Measurements from ENCODE around the gene DDX42.

DDX42 gene

DNA sequence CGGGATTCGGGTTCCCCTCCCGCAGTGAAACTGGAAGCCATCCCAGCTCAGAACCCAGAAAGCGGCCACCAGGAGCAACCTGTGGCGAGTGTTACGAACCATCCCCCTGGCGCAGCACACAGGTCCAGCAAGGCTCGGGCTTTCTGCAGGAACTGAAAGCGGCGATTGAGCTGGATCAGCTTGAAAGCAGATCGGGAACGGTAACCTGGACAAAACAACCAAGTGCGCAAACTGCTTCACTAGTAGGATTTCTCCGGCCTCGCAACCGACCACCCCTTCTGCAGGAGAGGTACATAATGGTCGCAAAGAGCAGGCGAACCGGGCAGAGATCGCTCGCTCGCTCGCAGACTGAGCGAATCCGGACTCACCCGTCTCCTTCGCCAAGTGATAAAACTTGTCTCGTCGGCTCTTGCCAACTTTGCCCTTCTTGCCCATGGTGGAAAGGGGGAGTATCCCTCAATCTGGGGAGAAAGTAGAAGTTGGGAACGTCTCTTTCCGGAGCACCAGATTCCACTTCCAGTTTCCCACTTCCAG is 52.6 kb downstream of the DDX42 start:
- DNase-seq: no peak

DNA sequence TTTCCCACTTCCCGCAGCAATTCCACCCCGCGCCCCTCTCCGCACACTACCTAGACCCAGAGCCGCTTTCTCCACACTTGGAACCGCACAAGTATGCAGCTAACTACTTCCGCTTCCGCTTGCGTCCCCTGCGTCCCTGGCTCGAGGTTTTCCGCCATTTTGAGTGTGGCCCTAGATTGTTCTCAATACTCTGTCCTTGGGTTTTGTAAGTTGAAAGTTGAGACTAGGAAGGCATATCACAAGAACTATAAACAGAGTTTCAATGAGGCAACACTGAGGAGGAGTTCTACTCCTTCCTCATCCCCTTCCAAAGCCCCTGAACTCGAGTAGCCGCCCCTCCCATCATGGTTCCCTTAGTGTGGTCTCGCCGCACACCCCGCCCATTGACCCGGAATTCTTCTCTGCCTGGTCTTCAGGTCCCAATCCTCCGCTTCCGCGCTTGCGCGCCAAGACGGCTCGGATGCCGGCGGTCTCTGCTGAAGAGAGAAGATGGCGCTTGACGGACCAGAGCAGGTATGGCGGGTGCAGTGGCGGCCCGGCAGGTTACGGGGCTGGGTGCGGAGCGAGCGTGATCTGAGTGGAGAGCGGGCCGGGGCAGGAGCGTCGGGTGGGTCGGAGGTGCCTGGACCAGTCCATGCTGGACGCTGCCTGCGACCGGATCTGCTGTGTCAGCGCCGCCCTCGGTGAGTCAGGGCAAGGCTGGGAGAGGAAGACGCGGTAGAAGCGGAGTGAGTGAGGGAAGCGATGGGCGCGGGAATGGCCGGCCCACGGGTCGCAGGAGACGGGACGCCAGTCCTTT is 53.2 kb downstream of the DDX42 start, which contains the start of the genes FTSJ3 and PSMC5:
Gene FTSJ3, minus strand, starts transcription at position 662 of the 799 bp plus-strand sequence. CDS start 761 bp downstream, outside the sequence.
Gene PSMC5, plus strand, starts transcription at position 430 of the 799 bp plus-strand sequence. Its CDS starts 60 bp downstream, at position 490.
- peak; percentile 63 to 96 for DNase-seq

DNA sequence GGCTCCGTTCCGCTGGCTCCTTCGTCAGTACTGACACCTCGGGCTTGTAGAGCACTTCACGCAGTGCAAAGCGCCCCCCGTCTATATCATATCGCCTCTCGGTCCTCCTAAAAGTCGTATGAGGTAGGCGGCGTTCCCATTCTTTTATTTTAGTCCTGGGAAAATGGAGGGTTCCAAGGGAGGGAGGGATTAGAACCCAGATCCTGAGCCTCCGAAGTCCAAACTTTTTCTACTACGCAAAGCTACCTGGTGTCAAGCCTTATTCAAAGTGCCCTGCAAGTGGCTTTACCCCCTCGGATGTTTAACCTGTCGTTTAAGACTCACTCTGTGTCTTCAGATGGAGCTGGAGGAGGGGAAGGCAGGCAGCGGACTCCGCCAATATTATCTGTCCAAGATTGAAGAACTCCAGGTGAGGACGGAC is 53.8 kb downstream of the DDX42 start:
- DNase-seq: no peak

DNA sequence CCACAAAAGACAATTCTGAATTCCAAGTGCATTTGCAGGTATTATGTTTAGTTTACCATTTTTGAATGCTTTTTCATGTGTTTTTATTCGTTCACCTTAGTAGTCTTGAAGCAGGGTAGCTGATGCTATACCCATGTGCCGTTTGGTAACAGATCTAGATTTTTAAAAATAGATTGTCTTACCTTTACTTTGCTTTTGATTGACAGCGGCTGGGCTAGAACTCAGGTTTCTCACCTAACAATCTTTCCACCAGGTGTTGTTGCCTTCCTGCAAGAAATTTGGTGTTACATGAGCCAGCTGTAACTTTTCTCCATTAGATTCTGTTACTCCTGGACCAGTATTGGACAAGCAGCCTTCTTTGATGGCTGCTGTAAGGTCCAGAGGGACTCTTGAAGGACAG is 55.0 kb downstream of the DDX42 start:
- no peak for DNase-seq

DNA sequence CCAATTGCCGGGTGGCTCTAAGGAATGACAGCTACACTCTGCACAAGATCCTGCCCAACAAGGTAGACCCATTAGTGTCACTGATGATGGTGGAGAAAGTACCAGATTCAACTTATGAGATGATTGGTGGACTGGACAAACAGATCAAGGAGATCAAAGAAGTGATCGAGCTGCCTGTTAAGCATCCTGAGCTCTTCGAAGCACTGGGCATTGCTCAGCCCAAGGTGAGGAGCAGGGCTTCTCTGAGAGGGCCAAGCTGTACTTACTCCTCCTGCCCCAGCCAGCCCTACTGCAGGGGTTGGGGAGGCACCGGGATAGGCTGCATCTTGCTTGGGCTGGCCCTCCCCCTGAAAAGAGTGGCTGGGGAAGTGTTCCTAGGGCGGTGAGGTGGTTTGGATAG is 56.3 kb downstream of the DDX42 start:
- DNase-seq: no peak

DNA sequence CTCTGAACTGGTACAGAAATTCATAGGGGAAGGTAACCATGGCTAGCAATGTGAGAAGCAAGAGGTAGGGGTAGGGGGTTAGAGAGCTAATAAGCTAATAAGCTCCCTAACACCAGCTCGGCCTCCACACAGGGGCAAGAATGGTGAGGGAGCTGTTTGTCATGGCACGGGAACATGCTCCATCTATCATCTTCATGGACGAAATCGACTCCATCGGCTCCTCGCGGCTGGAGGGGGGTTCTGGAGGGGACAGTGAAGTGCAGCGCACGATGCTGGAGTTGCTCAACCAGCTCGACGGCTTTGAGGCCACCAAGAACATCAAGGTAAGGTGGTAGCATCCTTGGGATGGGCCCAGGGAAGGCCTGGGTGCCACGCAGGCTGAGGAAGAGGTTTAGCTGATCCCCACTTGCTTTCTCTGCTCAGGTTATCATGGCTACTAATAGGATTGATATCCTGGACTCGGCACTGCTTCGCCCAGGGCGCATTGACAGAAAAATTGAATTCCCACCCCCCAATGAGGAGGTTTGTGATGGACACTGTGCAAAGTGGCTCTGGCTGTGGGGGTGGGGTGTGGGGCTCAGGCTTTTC is 57.0 kb downstream of the DDX42 start:
- DNase-seq: no peak

DNA sequence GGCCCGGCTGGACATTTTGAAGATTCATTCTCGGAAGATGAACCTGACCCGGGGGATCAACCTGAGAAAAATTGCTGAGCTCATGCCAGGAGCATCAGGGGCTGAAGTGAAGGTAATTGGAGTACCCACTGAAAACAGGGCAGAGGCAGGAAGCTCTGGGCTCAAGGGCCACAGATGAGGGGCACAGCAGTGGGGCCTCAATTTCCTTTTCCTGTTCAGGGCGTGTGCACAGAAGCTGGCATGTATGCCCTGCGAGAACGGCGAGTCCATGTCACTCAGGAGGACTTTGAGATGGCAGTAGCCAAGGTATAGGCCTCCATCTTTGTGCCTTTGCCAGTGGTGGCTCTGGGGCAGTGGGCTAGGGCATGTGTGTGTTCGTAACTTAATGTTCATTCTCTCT is 57.5 kb downstream of the DDX42 start:
- no peak for DNase-seq

DNA sequence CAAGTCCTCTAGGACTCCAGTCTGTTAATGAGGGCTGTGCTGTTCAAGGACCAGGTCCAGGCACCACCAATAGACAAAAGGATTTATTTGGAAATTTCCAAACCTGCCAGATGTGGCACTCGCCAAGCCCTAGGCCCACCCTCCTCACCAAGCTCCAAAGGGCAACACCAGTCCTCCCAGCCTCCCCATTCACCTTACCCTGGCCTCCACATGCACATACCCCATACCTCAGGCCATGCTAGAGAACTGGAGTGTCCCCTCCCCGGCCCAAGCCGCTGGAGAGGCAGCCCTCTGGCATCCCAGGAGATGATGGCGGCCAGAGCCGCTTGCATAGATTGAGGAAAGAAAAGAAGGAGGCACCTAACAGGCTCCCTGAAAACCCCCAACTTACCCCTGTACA is 58.0 kb downstream of the DDX42 start:
- no peak for DNase-seq

DNA sequence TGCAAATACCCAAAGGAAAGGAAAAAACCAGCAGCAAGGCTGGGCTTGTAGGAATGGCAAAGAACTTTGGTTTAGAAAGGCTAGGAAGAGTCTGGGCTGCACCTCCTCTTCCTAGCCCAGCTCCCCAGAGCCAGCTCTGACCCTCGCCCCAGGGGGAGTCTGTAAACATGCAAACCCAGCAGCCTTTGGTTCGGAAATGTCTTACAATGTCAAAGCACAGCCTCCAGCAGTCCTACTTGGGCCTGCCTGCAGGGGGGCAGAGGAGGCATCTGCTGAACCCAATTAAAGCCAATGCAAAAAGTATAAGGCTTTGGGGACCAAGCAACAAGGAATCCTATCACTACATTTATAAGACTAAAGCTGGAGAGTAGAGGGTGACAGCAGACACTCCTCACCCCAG is 58.5 kb downstream of the DDX42 start:
- DNase-seq: no peak

DNA sequence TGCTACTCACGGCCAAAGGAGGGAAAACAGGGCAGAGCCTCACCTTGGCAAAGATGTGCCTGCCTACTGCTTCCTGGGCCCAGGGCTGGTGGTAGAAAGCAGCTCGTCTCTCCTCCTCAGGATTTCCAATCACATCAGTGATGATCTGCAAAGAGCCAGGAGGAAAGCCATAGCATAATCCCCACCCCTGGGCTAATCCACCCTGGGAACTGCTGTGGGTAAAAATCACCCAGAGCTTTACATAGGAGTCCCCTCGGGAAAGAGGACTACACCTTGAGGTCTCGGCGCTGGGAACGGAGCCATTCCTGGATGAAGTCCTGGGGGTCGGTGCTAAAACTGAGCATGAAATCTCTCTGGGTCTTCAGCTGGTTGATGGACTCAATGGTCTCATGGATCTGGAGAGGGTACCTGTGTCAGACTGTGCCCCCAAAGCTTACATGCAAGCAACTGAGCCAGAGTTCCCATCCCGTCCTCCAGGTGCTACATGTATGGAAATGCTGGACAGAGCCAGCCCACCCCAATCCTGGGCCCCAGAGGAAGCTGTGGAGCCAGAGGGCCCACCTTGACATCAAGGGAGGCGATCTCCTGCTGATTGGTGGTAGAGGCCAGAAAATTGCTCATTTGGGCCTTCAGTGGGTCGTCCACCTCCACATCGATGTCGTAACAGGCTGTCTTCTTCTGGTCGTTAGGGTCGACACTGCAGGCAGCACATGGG is 59.2 kb downstream of the DDX42 start:
- no peak for DNase-seq

DNA sequence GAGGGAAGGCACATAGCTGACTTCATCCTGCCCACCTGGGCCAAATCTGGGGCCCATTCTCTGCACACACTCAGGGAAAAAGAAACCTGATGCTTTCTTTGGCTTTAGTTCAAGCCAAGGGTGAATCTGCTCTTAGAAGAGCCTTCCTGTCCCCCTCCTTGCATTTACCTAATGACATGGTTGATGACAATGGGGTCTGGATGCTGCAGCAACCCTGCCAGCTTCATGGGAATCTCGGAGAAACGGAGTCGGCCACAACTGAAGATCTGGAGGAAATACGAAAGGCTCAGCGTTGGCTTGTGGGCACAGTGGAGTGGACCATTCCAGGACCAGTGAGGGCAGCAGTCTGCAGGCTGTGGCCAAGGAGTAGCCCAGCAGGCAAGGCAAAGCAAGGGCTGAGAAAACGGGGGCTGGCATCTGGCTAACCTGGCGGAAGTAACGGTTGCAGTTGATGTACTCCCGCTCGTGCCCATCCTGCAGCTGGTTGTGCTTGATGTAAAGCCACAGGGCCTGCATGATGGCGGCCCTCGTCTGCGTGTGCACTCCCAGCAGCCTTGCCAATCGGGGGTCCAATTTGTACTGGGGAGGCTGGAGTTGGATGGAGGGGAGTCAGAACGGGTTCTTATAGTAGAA is 59.9 kb downstream of the DDX42 start:
- DNase-seq: no peak

DNA sequence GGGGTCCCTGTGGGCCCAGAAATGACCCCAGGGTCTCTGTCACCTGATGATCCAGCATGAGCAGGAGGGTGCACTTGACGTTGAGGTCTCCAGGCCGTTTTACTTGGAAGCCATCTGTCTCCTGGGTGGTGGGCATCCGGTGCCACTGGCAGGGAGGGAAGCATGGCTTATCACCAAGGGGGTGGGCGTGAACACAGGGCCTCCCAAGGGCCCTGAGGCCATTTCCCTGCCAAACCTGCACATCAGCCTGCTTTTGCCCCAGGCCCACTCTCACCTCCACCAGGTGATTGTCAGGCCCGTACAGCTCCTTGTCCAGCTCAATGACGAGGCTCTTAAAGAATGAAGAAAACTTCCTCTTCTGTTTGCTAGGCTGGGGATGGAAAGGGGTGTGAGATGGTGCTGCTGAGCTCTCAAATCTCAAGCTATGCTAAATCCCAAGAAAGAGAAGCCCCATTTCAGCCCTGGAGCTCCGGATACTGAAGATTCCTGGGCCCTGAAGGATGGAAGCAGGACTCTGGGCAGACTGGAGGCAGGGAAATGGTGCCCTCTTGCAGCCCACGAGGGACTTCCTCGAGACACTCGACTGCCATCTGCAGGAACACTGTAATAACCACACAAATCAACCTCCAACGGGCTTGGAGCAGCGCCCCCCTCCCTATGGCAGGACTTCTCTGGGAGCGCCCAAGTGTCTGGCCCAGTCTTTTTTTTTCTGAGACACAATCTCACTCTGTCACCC is 60.6 kb downstream of the DDX42 start:
- DNase-seq: no peak

DNA sequence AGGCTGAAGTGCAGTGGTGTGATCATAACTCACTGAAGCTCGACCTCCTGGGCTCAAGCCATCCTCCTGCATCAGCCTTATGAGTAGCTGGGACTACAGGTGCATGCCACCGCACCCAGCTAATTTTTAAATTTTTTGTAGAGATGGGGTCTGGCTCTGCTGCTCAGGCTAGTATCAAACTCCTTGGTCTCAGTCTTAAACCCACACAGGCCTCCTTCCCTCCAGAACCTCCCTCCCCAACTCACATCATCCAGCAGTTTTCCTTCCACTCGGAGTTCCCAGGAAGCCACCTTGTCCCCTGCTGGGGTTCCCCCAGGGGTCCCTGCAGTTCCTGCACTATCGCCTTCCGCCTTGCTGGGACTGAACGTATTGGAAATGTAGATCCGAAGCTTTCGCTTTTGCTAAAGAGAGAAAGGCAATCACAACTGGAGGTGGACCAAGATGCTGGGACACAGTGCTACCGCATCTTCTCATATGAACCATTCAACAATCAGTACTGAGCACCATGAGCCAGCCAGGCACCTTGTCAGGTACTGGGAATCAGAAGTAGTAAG is 61.3 kb downstream of the DDX42 start:
- no peak for DNase-seq

DNA sequence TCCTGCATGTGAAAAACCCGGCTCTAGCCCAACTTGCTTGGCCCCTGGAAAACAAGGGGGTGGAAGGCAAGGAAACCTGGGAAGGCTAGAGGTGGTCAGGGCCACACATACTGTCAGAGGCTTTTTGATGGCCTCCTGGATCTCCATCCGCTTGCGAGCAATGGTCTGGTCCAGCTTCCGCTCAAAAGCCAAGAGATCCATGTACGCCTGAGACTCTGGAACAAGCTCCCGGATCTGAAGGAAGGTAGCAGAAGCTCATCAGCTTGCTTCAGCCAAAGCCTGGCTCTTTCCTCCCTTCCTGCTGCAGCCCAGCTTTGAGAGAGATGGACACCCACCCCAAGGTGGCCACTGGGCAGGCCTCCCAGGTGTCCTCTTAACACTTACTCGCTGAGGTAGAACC is 62.8 kb downstream of the DDX42 start:
- DNase-seq: no peak

DNA sequence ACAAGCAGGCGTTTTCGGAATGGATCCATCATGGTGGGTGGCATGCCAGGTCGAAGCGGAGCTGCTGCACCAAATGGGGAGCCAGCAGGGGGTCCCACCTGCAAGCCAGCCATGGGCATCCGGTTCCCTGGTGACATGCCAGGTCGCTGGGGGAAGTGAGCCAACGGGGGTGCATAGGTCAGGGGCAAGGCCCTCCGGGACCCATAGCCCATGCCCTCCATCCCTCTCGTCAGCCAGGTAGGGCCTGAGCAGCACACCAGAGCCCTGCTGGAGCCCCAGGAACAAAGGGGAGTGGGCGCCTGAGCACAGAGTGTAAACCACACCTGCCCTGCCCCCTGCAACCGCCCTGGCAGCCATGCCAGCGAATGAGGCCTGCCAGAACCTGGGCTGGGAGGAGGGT is 63.5 kb downstream of the DDX42 start:
- DNase-seq: no peak

DNA sequence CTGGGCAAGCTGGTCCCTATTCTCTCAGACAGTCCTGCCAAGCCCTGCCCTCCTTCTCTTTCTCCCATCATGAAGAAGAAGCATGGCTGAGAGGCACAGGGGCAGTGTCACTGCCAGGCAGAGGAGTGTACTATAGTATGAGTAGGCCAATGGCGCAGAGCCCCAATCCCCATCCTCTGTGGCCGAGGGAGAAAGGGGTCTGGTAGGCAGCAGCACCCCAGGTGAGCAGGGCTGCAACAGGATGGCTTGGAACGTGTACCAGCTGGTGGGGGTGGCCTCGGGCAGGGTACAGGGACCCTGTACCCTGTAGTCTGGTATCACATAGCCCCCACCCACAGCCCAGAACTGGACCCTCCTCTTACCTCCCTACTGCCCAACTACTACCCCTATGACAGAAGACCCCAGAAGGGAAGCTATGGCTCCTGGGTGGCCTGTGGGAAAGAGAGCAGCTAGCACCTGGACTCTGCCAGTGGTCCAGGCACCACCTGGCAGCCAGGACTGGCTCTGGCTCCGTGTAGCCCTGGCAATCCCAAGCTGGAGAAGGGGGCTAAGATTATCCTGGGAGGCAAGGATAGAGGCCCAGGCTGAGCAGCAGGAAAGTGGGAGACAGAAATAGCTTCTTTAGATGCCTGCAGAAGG is 64.1 kb downstream of the DDX42 start:
- DNase-seq: peak in 1 of 2 experiments; percentile 66

DNA sequence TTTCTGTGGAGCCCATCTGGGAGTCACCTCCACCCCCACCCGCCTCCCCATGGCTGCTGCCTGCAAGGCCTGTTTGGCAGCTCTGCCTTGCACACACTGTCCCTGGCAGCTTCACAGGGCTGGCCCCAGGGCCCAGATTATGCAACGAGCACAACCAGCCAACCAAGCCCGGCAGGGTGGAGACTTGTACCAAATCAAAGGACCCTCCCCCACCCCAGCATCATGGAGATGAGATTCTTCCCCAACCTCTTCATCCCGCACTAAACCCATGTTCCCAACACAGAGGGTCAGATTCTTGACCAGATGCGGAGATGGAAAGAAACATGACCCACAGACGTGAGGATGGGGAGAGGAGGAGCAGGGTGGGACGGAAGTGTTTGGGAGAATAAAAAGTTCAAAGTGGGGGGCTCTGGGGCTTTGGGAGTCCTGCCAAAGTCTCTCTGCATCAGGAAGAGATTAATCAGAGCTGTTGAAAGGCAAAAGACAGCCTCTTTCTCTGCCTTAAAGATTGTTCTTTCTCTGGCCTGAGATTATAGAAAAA is 64.7 kb downstream of the DDX42 start:
- peak; percentile 80 to 87 for DNase-seq

DNA sequence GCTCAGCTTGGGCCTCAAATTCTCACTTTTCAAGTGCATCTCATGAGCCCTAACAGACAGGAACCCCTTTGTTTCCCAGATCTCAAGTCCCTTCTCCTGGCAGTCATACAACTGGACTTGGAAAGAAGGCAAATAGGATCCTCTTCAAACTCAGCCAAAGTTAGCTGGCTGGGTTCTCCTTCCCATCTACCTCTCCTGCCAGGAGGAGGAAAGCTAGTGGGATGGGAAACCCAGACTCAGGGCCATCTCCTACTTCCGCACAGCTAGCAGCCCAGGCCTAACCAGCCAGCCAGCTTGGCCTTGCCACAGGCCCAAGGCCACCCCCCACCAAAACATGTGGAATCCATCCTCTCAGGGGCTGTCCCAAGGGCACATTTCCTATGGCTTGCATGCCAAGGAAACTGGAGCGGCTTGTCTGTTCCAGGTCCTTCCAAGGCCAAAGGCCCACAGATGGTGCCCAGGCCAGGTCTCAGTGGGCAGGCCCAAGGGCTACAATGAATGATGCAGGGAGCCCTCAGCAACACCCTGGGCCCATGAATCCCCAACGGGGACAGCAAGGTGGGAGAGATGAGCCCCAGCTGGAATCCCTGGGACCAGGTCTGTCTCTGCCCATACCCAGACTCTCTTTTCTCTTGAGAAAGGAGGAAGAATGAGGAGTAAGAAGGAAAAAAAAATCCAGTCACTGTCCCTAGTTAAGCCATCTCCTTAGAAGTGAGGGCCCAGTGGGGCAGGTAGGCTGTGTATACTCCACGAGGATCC is 66.8 kb downstream of the DDX42 start:
- DNase-seq: no peak

DNA sequence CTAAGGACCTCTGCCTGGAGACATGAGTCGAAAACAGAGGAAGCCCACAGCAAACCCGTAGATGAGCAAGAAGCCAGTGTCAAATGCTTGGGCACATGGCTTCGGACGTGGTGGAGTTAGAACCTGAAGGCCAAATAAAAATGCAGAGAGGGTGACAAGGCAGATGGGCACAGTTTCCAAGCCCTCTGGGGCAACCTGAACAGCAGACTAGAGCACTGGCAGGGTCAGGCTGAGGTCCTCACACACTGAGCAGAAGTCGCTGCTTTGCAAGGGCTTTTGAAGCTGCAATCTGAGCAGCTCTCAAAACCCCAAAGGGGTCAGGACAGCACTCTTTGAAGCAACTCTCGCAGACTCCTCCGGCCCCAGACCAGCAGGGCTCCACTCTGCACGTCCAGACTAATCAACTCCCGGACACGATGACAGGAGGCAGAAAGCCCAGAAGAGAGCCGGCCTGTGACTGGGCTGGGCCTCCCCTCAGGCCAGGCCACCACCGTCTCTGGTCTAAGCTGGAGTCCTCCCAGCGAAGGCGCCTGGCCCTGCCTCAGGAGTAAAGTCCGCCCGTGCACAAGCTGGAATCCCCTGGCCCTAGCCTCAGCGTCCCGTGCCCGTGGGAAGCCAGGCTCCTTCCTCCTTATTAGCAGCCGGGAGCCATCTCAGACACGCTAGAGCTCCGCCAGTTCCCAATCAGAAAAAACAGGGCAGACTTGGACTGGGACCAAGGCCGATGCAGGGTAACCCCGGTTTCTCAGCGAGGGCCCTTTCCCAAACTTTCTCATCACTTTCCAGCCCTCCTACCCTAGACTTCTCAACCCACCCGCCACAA is 67.6 kb downstream of the DDX42 start:
- DNase-seq: peak in 1 of 2 experiments; percentile 48
